AG04449 (cell line): ENCODE results near the gene OSBP2.

Experiments used
- CTCF ChIA-PET: fragments of 350-600 bp; formaldehyde crosslinking; extraction: SDS; loops from one replicate; lab custom pipeline; 2021; ENCODE audit warnings: antibody characterized with exemption; lab: Yijun Ruan, JAX
- POLR2A ChIA-PET: fragments of 400-600, 350-600 bp; formaldehyde crosslinking; extraction: SDS; loops from one replicate; lab custom pipeline; 2020; ENCODE audit warnings: antibody characterized with exemption, inconsistent platforms; lab: Yijun Ruan, JAX
- DNase-seq: peaks from one replicate; pipeline ENCODE4 v3.0.0-alpha.2; 2010; ENCODE audit warnings: low read depth, low spot score
- H3K4me3 ChIP-seq: 2 replicates; pipeline ENCODE4 v1.5.1; 2011; ENCODE audit warnings: low read depth, mild to moderate bottlenecking, control low read depth, low read length
- CTCF ChIP-seq: IDR thresholded peaks from one replicate; pipeline ENCODE4 v1.5.1; 2011; ENCODE audit warnings: mild to moderate bottlenecking, moderate library complexity, low read length, control low read depth, inconsistent platforms; ENCODE audit not compliant: insufficient read depth; ENCODE audit errors: missing control alignments

The OSBP2 gene

GRCh38 chr22:30873661-30874060, 179.0 kb downstream of the OSBP2 start:
- POLR2A ChIA-PET, result no interaction called here
- no peak for TF ChIP-seq CTCF
- H3K4me3 ChIP-seq, result no peak overlapping the region
- DNase-seq, result no peak
- CTCF ChIA-PET, result interaction anchor here (1.4 to 2.4 kb wide), 2 partner anchors 16 to 46 kb away, joined by 4 to 6 read pairs; no protein-coding TSS in a partner anchor

GRCh38 chr22:30874431-30875370, 180.0 kb downstream of the OSBP2 start:
- no peak for TF ChIP-seq CTCF
- no peak for DNase-seq
- no peak overlapping the region for H3K4me3 ChIP-seq
- CTCF ChIA-PET, result interaction anchor here (1.2 to 2.4 kb wide), 3 partner anchors 14 to 45 kb away, joined by 4 to 6 read pairs (median 6); no protein-coding TSS in a partner anchor
- POLR2A ChIA-PET, result no interaction called here

GRCh38 chr22:30875481-30876215, 181.0 kb downstream of the OSBP2 start:
- ChIA-PET CTCF (interaction anchor here (1.2 to 2.4 kb wide), 2 partner anchors 13 to 44 kb away, joined by 6 read pairs; no protein-coding TSS in a partner anchor), POLR2A (no interaction called here)
- TF ChIP-seq CTCF, result no peak
- no peak overlapping the region for H3K4me3 ChIP-seq
- no peak for DNase-seq

GRCh38 chr22:30876221-30876751, 181.6 kb downstream of the OSBP2 start:
- no peak for TF ChIP-seq CTCF
- ChIA-PET CTCF (interaction anchor here (2.3 to 3.2 kb wide), 2 partner anchors 14 to 44 kb away, joined by 6 to 18 read pairs; no protein-coding TSS in a partner anchor), POLR2A (no interaction called here)
- no peak for DNase-seq
- H3K4me3 ChIP-seq, result no peak overlapping the region

- CTCF ChIA-PET, result interaction anchor here (2.3 to 3.2 kb wide), 2 partner anchors 13 to 43 kb away, joined by 6 to 18 read pairs; no protein-coding TSS in a partner anchor
- no peak overlapping the region for H3K4me3 ChIP-seq
- DNase-seq, result no peak
- TF ChIP-seq CTCF, result no peak
- POLR2A ChIA-PET, result no interaction called here
Observed at GRCh38 chr22:30876915-30877553, 182.4 kb downstream of the OSBP2 start.
